NCI-H1417 treated with DMSO at 0.1 percent for 48 hours (cell line): Measurements from ENCODE around the gene CCHCR1.

Experiments
- DNase-seq: peaks from one replicate; lab custom pipeline; 2025; lab: John Stamatoyannopoulos, UW

CCHCR1 gene

DNA sequence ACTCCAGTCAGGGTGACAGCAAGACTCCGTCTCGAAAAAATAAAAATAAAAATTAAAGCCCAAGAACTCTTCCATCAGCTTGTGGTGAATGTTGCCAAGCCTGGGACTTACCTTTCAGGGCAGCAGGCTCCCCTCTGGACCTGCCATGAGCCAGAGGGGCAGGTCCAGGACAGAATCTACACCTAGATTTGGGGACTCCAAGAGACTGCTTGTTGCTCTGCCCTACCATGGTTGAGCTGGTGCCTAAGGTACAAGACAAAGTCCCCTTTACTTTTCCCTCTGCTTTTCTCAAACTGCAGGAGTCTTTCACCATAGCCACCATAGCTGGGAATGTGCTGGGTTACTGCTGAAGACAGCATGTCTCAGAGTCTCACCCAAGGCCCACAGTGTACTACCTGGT, 54.5 kb downstream of the CCHCR1 start:
- no peak for DNase-seq

DNA sequence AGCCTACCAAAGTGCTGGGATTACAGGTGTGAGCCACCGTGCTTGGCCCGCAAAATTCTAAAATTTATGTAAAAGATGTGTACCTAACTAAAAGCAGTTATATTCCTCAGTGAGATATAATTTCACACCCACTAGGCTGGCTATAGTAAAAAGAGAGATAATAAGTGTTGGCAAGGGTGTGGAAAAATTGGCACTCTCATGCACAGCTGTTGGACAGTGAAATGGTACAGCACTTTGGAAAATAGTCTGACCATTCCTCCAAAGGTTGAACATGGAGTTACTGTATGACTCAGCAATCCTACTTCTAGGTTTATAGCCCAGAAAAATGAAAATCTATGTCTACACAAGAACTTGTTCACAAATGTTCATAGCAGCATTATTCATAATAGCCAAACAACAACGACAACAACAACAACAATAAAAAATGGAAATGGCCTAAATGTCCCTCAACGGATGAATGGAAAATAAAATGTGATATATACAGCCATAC, 59.1 kb downstream of the CCHCR1 start:
- no peak for DNase-seq

DNA sequence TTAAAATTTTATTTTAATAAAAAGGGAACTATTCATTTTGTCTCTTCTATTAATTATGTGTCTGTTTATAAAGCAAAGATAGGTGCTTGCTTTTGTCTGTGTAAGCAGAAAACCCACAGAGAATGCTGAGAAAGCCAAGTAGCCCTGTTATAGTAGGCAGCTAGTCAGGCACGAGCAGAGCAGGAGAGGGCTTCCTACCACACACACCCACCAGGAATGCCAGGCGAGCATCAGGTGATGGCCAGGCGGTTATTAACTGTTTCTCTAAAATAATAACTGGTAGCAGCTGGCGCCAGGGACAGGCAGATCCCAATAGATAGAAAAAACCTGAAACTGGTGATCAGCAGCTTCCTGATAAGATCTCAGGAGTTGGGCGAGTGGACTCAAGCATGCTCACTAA, 60.9 kb downstream of the CCHCR1 start:
- no peak for DNase-seq

DNA sequence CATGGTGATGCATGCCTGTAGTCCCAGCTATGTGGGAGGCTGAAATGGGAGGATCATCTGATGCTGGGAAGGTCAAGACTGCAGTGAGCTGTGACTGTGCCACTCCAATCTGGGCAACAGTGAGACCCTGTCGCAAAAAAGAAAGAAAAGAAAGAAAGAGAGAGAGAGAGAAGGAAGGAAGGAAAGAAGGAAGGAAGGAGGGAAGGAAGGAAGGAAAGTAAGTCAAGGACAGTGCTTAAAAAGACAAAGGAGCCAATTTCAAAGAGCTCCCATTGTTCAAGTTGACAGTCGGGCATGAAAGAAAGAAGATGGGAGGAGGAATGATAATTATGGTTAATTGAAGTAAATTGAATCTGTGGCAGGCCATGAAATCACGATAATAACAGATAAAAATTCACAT, 61.4 kb downstream of the CCHCR1 start:
- no peak for DNase-seq

DNA sequence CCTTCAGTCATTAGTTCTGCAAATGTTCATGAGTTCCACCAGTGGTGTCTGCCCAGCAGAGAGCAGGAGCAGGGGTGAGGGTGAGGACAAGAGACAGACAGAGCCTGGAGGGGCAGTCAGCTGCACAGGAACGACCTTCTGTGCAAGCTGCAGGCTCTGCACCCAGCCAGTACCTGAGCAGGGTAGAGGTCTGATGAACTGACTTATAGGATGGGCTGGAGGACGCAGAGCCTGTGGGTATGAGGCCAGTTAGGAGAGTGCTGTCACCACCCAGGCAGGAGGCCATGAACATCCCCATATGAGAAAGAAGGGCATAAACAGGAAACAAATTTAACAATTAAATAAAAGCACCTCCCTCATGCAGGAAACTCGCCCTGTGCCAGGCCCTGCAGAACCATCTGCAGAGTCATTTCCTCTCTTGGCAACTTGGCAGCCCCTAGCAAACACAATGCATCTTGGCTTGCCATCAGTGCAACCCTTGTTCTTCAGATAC, 63.2 kb downstream of the CCHCR1 start:
- DNase-seq = no peak

DNA sequence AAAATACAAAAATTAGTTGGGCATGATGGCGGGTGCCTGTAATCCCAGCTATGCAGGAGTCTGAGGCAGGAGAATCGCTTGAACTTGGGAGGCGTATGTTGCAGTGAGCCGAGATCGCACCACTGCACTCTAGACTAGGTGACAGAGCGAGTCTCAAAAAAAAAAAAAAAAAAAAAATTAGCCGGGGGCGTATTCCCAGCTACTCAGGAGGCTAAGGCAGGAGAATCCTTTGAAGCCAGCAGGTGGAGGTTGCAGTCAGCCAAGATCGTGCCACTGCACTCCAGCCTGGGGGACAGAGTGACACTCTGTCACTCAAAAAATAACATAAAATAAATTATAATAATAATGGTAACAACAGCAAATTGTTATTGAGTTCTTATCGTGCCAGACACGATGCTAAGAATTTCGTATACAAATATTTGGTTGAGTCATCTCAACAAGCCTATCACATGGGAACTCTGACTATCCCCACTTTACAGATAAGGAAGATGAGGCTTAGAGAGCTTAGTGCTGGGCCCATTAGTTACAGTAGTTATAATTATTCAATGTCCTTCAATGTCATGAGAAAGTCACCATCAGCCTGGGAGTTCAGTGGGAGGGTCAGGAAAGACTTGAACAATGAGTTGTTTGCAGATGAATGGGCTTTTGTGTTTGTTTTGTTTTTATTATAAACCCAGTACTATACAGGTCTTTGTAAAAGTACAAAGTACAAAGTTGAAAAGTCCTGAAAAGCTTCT, 64.7 kb downstream of the CCHCR1 start:
- no peak for DNase-seq
